K562 (cell line): ENCODE results near the gene ZDHHC8. TPM values are rescaled to one million over a fixed set of nuclear protein-coding genes. Genes with fewer than 3 reads are reported as not detected.
A peak's percentile ranks its signal among the peaks of the same experiment; 100 is the strongest.

Experiments
- AFF1 ChIP-seq, 2 experiments: fragments of 450-650 bp; IDR thresholded peaks; 2 replicates each; pipeline ENCODE4 v1.6.1; 2018; ENCODE audit warnings: mild to moderate bottlenecking in 2 of 2, low read depth in 1 of 2; ENCODE audit not compliant: partially characterized antibody in 2 of 2
- ARID4B ChIP-seq: sonication (generic); formaldehyde crosslinking; IDR thresholded peaks from 2 replicates; pipeline ENCODE4 v1.8.0; 2022; ENCODE audit warnings: mild to moderate bottlenecking, missing genetic modification reagents
- BHLHE40 ChIP-seq: IDR thresholded peaks from 2 replicates; pipeline ENCODE4 v1.6.1; 2011; ENCODE audit warnings: low read length, improper control_type of control experiment
- BRF1 ChIP-seq: IDR thresholded peaks from 3 replicates; pipeline ENCODE4 v1.6.1; 2011; ENCODE audit warnings: borderline replicate concordance, mild to moderate bottlenecking; ENCODE audit not compliant: insufficient read length; ENCODE audit errors: extremely low read depth
- CTCFL ChIP-seq: IDR thresholded peaks from 2 replicates; pipeline ENCODE4 v1.6.1; 2011; ENCODE audit warnings: borderline replicate concordance, low read depth, mild to moderate bottlenecking, moderate library complexity, low read length; ENCODE audit not compliant: insufficient read depth, poor library complexity, severe bottlenecking
- GATAD2A ChIP-seq: fragments of 450-650 bp; IDR thresholded peaks from 2 replicates; pipeline ENCODE4 v1.6.1; 2017
- NR3C1 ChIP-seq: sonication (generic); formaldehyde crosslinking; IDR thresholded peaks from 2 replicates; pipeline ENCODE4 v1.8.1; 2022; ENCODE audit warnings: missing genetic modification reagents
- PML ChIP-seq: IDR thresholded peaks from 2 replicates; pipeline ENCODE4 v1.6.1; 2012; ENCODE audit warnings: low read length, inconsistent platforms
- RAD21 ChIP-seq, 2 experiments: fragments of 250-450 bp in 1 of 2; fragments of 450-650 bp in 1 of 2; sonication (Bioruptor Pico) in 1 of 2; formaldehyde crosslinking in 1 of 2; IDR thresholded peaks in 1 of 2; conservative IDR thresholded peaks in 1 of 2; 2 replicates each; pipeline versions ENCODE4 v1.4.0 to v1.8.0; 2020 to 2022; ENCODE audit warnings: mild to moderate bottlenecking in 2 of 2, moderate library complexity in 1 of 2
- SP1 ChIP-seq: sonication (generic); formaldehyde crosslinking; IDR thresholded peaks from 2 replicates; pipeline ENCODE4 v1.8.1; 2022; ENCODE audit warnings: mild to moderate bottlenecking, missing genetic modification reagents
- TRIM28 ChIP-seq: fragments of 450-650 bp; IDR thresholded peaks from 2 replicates; pipeline ENCODE4 v1.6.1; 2017
- VEZF1 ChIP-seq: fragments of 200-800 bp; sonication (Bioruptor generic); IDR thresholded peaks from 2 replicates; pipeline ENCODE4 v1.6.1; 2017; ENCODE audit warnings: missing genetic modification characterization, missing compliant biosample characterization
- ZNF124 ChIP-seq: sonication (generic); formaldehyde crosslinking; IDR thresholded peaks from 2 replicates; pipeline ENCODE4 v1.8.1; 2022; ENCODE audit warnings: missing genetic modification reagents
- polyA plus RNA-seq, 8 experiments: library from polyadenylated mRNA; depleted of rRNA in 4 of 8; stranded (reverse) in 5 of 8; unstranded in 3 of 8; fragments of >200 nt; fragmentation: Nextera tagmentation in 2 of 8; fragmentation: Illumina TruSeq in 1 of 8; extraction: Ambion mirVana in 2 of 8; extraction: Trizol in 1 of 8; gene quantifications; 2 replicates each; pipeline versions ENCODE4 v1.2.1 to v1.2.3, GENCODE V29; 2011 to 2014; ENCODE audit warnings: inconsistent platforms in 1 of 8, missing spikeins in 1 of 8
- total RNA-seq, 7 experiments: library from RNA; depleted of rRNA in 6 of 7; stranded (reverse); fragments of >200 nt in 6 of 7; fragmentation: Illumina TruSeq in 2 of 7; extraction: Trizol in 2 of 7; gene quantifications; 2 replicates each; pipeline versions ENCODE4 v1.2.1 to v1.2.3, GENCODE V29; 2011 to 2021; ENCODE audit warnings: low replicate concordance in 1 of 7
- TF ChIP-seq, protein P1 (sequence below): sonication (generic); formaldehyde crosslinking; IDR thresholded peaks from 2 replicates; pipeline ENCODE4 v1.5.0; 2020; ENCODE audit warnings: missing genetic modification reagents

Gene ZDHHC8
- total and polyA plus RNA-seq, 9 of the 15 experiments (the other 6 are each of a cell fraction or from before 2014, with no cell fraction given): 0.04 to 109 (median 16.4) TPM

DNA sequence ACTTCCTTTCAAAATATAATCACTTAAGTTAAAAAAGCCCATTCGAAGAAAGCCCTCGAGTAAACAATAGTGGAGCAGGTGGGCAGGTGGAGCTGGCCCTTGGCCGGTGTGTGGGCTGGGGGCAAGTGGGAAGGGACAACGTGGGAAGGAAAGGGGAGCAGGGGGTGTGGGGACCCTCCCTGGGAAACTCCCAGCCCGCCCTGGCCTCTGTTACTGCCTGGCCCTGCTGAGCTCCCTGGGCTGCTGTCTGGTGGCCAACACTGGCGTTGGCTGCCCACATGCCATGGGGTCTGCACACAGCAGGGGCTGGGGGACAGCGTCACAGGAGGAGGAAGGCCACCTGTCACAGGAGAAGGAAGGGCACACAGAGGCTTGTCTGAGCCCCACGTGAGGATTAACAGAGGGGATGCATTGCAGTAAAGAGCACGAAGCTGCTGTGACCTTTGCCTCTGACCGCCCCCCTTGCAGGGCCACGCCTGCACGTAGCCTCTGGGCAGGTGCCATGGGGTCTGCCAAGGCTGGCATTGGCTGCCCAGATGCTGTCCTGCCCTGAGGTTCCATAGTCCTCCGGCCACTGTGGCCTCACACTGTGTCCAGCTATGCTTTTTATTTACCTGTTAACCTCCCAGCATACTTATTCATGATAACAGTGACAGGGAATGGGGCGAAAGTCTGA lies 55.4 kb downstream of the ZDHHC8 start (continued):
- TF ChIP-seq AFF1 (IDR thresholded peaks at IDR 0.05; ENCODE audit: low read depth in 1 of 2, partially characterized antibody in 2 of 2) (no peak), TRIM28 (no peak), GATAD2A (no peak), ARID4B (CRISPR knock-in tag) (no peak), NR3C1 (peak; percentile 86; the same call in 1 of the 2 replicates), CTCFL (no peak), BRF1 (no peak), SP1 (CRISPR knock-in tag) (no peak), VEZF1 (CRISPR knock-in tag) (no peak), BHLHE40 (no peak), ZNF124 (CRISPR knock-in tag) (0 out of 2 replicates have a peak, but pooled peaks have one; percentile 88), PML (no peak), RAD21 (CRISPR knock-in tag; conservative IDR thresholded peaks at IDR 0.05 in 1 of 2, IDR thresholded peaks at IDR 0.05 in 1 of 2) (no peak)
- TF ChIP-seq, protein P1, sequence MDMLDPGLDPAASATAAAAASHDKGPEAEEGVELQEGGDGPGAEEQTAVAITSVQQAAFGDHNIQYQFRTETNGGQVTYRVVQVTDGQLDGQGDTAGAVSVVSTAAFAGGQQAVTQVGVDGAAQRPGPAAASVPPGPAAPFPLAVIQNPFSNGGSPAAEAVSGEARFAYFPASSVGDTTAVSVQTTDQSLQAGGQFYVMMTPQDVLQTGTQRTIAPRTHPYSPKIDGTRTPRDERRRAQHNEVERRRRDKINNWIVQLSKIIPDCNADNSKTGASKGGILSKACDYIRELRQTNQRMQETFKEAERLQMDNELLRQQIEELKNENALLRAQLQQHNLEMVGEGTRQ (CRISPR knock-in tag): no peak
